Hindlimb muscle (tissue), 1 donor: Measurements from ENCODE around the gene GATAD2A. TPM values are rescaled to one million over a fixed set of nuclear protein-coding genes. Genes with fewer than 3 reads are reported as not detected.

Experiments
- DNase-seq: peaks from one replicate; pipeline ENCODE4 v3.0.0-alpha.2; 2013
- polyA plus RNA-seq: library from polyadenylated mRNA; unstranded; fragments of 120-200 nt; gene quantifications from one replicate; pipeline ENCODE4 v1.2.1, GENCODE V29; 2013; ENCODE audit not compliant: insufficient read length

The GATAD2A gene
- polyA plus RNA-seq, 1 donor, result 56.4 TPM

- no peak for DNase-seq
These were observed 142.3 kb downstream of the GATAD2A start for GRCh38 chr19:19547674-19548336.

GRCh38 chr19:19548915-19549759 lies 143.7 kb downstream of the GATAD2A start:
- no peak for DNase-seq

- DNase-seq, result no peak
These were observed 144.5 kb downstream of the GATAD2A start for GRCh38 chr19:19549804-19550464.

DNA sequence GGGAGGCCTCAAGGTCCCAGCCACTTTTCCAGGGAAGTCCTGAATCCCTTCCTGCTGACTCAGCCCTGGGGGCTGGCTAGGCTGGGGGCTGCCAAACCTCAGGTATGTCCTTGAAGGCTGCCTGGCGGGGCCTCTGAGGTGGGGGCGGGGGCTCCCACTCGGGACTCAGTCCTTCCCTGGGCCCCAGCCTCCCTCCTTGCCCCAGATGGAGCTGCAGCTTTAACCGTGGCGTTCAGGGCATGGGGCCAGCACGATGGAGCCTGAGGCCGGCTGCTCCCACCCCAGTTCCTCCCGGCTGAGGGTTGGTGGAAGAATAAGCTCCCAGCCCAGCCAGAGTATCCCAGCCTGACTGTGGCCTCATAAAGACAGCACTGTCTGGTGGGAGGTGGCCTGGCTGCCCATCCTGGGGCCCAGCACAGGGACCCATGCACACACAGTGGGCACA lies 145.0 kb downstream of the GATAD2A start:
- DNase-seq, result no peak

DNA sequence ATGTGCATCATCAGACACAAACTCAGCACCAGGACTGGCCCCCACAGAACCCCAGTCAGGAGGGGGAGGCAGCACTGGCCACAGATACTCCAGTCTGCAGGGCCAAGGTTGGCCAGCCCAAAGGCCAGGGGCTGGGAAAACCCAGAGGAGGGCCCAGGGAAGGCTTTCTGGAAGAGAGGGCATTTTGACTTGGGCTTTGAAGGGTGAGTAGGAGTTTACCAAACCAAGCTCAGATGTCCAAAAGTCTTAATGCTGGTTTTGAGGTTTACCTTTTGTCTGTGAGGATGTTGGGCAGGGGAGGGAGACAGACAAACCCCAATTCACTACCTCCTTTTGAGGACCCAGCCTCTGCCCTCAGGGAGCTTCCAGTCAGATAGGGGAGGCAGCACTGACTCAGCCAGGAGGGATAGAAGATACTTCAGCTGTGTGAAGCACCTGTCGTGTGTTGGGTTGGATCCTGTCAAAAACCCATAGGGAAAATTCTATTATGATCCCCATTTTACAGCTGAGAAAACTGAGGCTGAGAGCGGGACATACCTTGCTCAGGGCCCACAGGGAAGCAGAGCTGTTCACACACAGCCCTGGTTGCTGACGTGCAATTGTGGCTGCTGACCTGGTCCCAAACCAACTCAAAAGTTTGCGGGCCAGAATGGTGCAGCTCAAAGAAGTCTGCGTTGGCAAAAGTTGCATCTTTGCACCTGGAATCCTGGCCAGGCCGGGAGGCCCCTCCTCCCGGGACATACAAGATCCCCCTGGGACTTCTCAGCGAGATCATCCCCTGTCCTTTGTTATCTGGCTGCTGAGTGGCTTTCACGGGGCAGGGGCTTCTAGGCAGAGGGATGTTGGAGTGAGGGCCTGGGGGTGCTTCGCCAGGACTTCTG lies 145.7 kb downstream of the GATAD2A start:
- DNase-seq, result no peak

- no peak for DNase-seq
These were observed 146.3 kb downstream of the GATAD2A start for GRCh38 chr19:19551853-19552192.

DNA sequence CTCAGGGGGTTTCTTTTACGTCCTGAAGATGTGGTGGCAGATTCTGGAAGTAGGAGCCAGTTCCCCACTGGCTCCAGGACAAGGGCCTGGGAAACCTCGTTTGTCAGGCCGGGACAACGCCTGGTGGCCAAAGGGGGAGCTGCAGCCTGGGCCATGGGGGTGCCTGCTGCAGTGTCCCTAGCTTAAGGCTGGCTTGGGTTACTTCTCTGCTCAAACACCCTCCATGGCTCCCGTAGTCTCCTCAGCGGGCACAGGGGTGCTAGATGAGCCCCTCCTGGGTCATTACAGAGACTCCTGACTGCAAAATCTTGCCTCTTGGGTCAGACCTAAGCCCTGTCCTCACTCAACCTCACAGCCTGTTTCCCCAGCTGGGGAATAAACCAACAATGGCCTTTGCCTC lies 147.3 kb downstream of the GATAD2A start:
- DNase-seq, result no peak

DNA sequence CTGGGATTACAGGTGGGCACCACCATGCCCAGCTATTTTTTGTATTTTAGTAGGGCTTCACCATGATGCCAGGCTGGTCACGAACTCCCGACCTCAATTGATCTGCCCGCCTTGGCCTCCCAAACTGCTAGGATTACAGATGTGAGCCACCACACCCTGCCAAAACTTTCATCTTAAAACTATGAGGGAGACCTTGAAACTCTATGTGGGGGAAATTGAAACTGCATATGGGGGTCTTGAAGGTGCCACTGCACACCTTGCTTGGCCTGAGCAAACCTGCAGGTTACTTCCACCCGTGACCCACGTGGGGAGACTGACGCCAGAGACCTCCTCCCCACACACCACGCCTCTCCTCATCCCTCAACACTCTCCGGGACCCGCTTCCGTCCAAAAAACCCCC lies 148.2 kb downstream of the GATAD2A start:
- no peak for DNase-seq

GRCh38 chr19:19554074-19555023 lies 148.9 kb downstream of the GATAD2A start:
- DNase-seq, result no peak

GRCh38 chr19:19558055-19558454 lies 152.6 kb downstream of the GATAD2A start:
- no peak for DNase-seq

Other genes starting within 250 kb of the GATAD2A start
- 2.8 TPM for gene MEF2B, start 235.4 kb upstream of the GATAD2A start, polyA plus RNA-seq
- 13.2 TPM for gene BORCS8, start 213.5 kb upstream of the GATAD2A start, polyA plus RNA-seq
- 64.6 TPM for gene RFXANK, start 213.4 kb upstream of the GATAD2A start, polyA plus RNA-seq
- gene NR2C2AP, start 202.3 kb upstream of the GATAD2A start, polyA plus RNA-seq, result 9.2 TPM
- 0.06 TPM for gene NCAN, start 193.7 kb upstream of the GATAD2A start, polyA plus RNA-seq
- 1.7 TPM for gene TM6SF2, start 132.4 kb upstream of the GATAD2A start, polyA plus RNA-seq
- gene SUGP1, start 85.2 kb upstream of the GATAD2A start, polyA plus RNA-seq, result 40.4 TPM
- 60.6 TPM for gene MAU2, start 84.8 kb upstream of the GATAD2A start, polyA plus RNA-seq
- gene TSSK6, start 109.9 kb downstream of the GATAD2A start, polyA plus RNA-seq, result 1.2 TPM
- 180 TPM for gene NDUFA13, start 110.5 kb downstream of the GATAD2A start, polyA plus RNA-seq
- gene YJEFN3, start 123.2 kb downstream of the GATAD2A start, polyA plus RNA-seq, result 7.3 TPM
- 1.5 TPM for gene CILP2, start 132.6 kb downstream of the GATAD2A start, polyA plus RNA-seq
- 2.3 TPM for gene PBX4, start 213.0 kb downstream of the GATAD2A start, polyA plus RNA-seq
- gene LPAR2, start 222.5 kb downstream of the GATAD2A start, polyA plus RNA-seq, result 4.4 TPM
- gene GMIP, start 238.0 kb downstream of the GATAD2A start, polyA plus RNA-seq, result 4.5 TPM